Fibroblast of mammary gland (primary cell): ENCODE data around the gene ETV7.
"Not testable (repeated sequence)": the region's sequence is repeated elsewhere in the genome, so short reads cannot be mapped to it uniquely, and the experiment has no call there.

Experiments used
- DNase-seq: peaks from one replicate; pipeline ENCODE4 v3.0.0-alpha.2; 2010; ENCODE audit warnings: low read depth
- H3K4me3 ChIP-seq: 2 replicates; pipeline ENCODE4 v1.5.1; 2011; ENCODE audit warnings: low read depth, mild to moderate bottlenecking, low read length, moderate library complexity; ENCODE audit not compliant: control insufficient read depth
- TF ChIP-seq, protein P1 (sequence below): conservative IDR thresholded peaks from 2 replicates; pipeline ENCODE4 v1.5.1; 2011; ENCODE audit warnings: low read depth, low read length, inconsistent platforms; ENCODE audit not compliant: control insufficient read depth, insufficient read depth

ETV7 gene

DNA sequence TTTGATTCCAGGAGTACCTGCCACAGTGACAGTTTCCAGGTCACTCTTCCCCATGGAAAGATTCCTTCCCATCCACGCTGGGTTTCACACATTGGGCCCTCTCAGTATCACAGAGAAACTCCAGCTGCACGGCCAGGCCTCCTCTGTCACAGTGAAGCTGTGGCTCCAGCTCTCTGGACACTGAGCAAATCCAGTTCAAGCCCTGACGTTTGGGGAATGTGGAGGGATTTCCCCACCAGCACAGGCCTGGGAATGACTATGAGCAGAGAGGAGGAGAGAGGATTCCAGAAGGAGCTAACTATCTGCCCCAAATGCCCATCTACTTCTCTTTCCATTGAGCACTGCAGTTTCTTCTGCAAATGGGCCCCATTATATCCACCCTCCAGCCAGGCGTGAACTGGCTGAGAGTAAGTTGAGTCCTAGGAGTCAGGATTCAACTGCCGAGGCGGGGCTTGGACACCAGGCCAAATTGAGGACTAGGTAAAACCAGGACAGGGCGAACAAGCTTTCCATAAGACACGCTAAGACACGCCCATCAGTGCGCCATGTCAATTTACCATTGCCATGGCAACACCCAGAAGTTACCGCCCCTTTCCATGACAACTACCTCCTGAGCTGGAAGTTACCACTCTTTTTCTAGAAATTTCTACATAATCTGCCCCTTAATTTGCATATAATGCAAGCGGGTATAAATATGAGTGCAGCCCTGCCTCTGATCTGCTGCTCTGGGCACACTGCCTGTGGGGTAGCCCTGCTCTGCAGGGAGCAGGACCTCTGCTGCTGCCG, 41.6 kb downstream of the ETV7 start:
- DNase-seq: no peak
- TF ChIP-seq, protein P1, sequence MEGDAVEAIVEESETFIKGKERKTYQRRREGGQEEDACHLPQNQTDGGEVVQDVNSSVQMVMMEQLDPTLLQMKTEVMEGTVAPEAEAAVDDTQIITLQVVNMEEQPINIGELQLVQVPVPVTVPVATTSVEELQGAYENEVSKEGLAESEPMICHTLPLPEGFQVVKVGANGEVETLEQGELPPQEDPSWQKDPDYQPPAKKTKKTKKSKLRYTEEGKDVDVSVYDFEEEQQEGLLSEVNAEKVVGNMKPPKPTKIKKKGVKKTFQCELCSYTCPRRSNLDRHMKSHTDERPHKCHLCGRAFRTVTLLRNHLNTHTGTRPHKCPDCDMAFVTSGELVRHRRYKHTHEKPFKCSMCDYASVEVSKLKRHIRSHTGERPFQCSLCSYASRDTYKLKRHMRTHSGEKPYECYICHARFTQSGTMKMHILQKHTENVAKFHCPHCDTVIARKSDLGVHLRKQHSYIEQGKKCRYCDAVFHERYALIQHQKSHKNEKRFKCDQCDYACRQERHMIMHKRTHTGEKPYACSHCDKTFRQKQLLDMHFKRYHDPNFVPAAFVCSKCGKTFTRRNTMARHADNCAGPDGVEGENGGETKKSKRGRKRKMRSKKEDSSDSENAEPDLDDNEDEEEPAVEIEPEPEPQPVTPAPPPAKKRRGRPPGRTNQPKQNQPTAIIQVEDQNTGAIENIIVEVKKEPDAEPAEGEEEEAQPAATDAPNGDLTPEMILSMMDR: no peak
- H3K4me3 ChIP-seq: no peak overlapping the region

DNA sequence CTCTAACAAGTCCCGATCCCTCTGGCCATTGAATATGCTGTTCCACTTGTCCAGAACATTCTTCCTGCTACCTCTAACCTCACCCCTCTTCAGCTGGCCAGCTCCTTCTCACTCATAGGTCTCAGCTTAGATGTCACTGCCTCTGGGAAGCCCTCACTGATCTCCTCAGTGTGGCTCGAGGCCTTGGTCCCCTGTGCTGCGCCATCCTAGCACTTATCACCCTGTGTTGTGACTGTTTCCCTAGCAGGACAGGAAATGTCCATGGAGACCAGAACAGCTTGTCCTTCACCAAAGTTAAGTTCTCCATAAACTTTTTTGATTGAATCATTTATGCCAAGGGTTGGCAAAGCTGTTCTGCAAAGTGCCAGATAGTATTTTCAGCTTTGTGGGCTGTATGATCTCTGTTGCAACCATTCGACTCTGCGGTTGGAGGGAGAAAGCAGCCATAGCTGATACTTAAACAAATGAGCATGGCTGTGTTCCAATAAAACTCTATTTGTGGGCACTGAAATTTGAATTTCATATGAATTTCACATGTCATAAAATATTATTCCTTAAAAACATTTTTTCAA, 44.3 kb downstream of the ETV7 start:
- no peak for DNase-seq
- H3K4me3 ChIP-seq: no peak overlapping the region
- TF ChIP-seq, protein P1: no peak

DNA sequence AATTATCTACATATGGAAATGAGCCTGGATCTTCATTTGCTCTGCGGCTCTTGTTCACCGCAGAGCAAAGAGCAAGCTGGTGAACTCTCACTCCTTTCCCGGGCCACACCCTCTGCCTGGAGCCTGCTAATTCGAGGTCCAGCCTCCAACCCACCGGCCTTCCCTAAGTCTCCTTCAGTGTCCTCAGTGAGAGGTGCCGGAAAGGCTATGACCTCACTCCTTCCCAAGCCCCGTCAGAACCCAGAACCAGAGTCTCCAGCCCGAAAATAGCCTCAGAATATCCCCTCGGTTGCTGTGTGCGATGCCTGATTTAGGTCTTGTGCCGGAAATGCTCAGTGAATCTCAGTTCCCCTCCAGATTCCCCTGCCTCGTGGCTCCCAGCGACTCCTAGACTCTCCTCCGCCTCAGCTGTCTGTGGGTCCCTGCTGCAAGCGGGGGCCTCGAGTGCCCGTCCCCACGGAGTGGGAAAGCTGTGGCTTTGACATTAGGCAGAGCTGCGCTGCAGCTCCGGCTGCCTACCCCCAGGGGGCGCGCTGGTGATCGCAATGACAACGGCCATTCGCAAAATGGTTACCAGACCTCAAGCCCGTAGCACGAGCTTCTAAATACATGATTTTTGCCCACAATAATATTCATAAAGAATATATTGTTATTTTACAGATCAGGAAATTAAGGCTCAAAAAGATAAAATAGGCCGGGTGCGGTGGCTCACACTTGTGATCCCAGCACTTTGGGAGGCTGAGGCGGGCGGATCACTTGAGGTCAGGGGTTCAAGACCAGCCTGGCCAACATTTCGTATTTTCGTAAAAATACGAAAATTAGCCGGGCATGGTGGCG, 46.6 kb downstream of the ETV7 start:
- H3K4me3 ChIP-seq: no peak overlapping the region
- TF ChIP-seq, protein P1: peak; percentile 93
- peak; percentile 56 for DNase-seq

DNA sequence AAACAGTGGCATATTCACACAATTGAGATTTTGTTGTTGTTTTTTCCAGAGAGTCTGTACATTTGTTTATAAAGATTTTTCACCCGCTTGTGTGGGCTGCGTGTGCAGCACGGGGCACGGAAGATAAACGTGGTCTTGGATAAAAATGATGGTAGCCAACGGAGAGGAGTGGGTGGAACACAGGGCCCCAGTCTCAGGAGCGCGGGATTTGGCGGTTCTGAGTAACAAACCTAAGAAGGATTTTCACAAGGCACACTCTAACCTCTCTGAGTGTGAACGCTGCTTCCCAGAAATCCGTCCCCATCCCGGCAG, 47.2 kb downstream of the ETV7 start:
- H3K4me3 ChIP-seq: no peak overlapping the region
- no peak for DNase-seq
- TF ChIP-seq, protein P1: no peak

DNA sequence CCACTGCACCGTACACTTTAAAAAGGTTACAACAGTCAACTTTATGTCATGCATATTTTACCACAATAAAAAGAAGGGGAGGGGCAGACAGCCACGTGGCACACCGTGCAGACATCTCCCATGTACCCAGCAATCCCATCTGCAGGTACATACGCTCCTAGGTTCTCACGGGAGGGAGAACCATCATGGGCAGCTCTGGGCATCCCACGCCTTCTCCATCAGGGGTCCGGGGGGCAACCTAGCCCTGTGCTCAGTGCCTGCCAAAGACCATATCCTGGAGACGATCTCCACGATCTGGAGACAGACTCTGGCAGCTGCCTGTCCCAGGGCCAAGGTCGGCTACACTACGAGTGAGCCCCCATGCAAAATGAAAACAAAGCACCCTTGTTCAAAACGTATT, 48.3 kb downstream of the ETV7 start:
- TF ChIP-seq, protein P1: no peak
- DNase-seq: no peak

DNA sequence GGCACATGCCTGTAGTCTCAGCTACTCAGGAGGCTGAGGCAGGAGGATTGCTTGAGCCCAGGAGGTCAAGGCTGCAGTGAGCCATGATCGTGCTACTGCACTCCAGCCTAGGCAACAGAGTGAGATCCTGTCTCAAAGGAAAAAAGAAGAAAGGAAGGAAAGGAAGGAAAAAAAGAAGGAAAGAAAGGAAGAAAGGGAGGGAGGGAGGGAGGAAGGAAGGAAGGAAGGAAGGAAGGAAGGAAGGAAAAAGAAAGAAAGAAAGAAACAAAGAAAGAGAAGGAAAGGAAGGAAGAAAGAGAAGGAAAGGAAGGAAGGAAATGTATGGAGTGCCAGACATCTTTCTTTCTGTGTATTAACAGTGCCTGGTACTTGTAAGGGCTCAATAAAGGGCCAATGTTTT, 49.2 kb downstream of the ETV7 start:
- not testable (repeated sequence) for H3K4me3 ChIP-seq, DNase-seq

More for the DNA sequence above, 48.3 kb downstream of the ETV7 start:
- no peak overlapping the region for H3K4me3 ChIP-seq

DNA sequence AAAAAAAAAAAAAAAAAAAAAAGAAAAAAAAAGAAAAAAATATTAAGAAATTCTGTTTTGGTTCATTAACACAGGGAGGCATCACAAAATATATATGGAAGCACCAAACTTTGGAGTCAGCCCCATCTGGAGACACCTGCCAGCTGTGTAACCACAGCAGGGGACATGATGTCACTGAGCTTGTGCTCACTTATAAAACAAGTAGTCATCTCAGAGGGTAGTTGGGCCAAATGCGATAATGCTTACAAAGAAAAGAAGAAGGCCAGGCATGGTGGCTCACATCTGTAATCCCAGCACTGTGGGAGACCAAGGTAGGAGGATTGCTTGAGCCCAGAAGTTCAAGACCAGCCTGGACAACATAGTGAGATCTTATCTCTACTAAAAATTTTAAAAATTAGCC, 49.7 kb downstream of the ETV7 start:
- no peak for DNase-seq

More for the DNA sequence above, 49.7 kb downstream of the ETV7 start:
- no peak overlapping the region for H3K4me3 ChIP-seq
- TF ChIP-seq, protein P1: no peak
